ENCODE measurements around the gene PIGR. TPM values are rescaled to one million over a fixed set of nuclear protein-coding genes. Genes with fewer than 3 reads are reported as not detected.

Gene PIGR
- not detected in 5 replicates for total RNA-seq (2022; extraction: Qiagen RNA extraction)

DNA sequence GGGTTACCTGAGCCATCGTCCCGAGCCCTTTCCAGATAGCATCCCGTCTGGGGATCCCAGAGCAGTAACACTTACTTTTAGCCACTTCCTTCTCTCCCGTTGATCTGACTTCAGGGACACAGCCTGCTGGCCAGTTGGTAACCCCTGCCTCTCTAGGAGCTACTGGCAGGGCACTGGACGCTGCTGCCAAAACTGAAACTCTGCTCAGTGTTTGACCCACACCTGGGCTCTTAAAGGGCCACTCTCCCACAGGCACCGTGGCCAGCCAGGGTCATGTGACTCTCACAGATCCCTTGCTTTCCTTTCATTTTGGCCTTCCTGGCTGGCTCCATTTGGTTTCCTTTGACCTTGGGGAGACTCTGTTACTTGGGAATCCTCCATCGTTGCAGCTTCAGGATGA, at the start of gene PIGR:
TSS of gene PIGR (minus strand) at position 206 of the 400 bp plus-strand sequence. CDS start 5,935 bp downstream, outside the sequence.

GRCh38 chr1:206970446-206970845, 24.2 kb upstream of the PIGR start, which contains the start of gene FCAMR:
TSS of gene FCAMR (minus strand) at chr1:206970460. CDS start at chr1:206970125, 335 bp downstream.

DNA sequence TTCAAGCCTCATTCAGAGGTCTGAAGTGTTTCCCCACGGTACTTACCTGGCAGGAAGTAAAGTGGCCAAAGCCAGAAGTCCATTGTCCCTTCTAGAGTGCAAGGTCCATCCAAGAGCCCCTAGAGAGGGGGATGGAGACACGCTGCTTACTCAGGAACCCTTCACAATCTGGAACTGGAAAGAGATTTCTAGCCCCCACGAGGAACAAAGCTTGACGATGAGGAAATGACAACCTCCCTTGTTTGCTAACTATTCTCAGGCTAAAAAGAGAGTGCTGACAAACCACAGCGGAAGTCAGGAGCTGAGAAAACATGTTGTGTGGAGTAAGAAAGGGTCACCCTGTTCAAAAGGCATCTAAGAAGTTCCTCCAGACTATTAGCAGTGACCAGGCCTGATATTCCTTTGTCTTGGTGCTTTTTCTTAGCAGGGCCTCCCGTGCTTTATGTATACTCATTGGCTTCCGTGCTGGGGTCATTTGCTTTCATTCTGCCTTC, 24.4 kb downstream of the PIGR start, which contains the start of gene FCMR:
TSS of gene FCMR (minus strand) at position 170 of the 494 bp plus-strand sequence. CDS start at position 83, 87 bp downstream.

DNA sequence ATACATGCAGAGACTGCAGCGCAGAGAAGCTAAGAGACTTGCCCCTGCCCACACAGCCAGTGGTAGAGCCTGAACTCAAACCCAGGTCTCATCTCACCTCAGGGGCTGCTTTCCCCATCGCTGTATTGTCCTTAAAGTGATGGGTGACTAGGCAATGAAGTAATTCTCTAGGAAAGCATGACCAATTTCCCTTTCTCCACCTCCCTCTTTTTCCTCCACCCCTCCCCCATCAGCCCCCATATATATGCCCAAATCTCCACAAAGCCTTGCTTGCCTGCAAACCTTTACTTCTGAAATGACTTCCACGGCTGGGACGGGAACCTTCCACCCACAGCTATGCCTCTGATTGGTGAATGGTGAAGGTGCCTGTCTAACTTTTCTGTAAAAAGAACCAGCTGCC, 49.1 kb downstream of the PIGR start, which contains the start of gene IL24:
TSS of gene IL24 (plus strand) at position 269 of the 400 bp plus-strand sequence. CDS start 390 bp downstream, outside the sequence.

Other genes starting within 250 kb of the PIGR start
- gene IL19, start 175.7 kb downstream of the PIGR start, total RNA-seq (2022; extraction: Qiagen RNA extraction): 0.06 TPM in 1 of 5 replicates, not detected in the others
- not detected in 5 replicates for gene IL10, start 174.0 kb downstream of the PIGR start, total RNA-seq (2022; extraction: Qiagen RNA extraction)
- gene IL20, start 80.8 kb downstream of the PIGR start, total RNA-seq (2022; extraction: Qiagen RNA extraction): not detected in 5 replicates
- gene IL24, start 49.0 kb downstream of the PIGR start, total RNA-seq (2022; extraction: Qiagen RNA extraction): 0.25 to 0.50 TPM (median 0.39 TPM) in 5 replicates
- gene FCMR, start 24.5 kb downstream of the PIGR start, total RNA-seq (2022; extraction: Qiagen RNA extraction): 5.0 to 6.0 TPM (median 5.3 TPM) in 5 replicates
- 0.07 to 0.08 TPM in 2 of 5 replicates, not detected in the others for gene FCAMR, start 24.0 kb upstream of the PIGR start, total RNA-seq (2022; extraction: Qiagen RNA extraction)
- 3.9 to 6.8 TPM (median 5.9 TPM) in 5 replicates for gene C1orf116, start 86.3 kb upstream of the PIGR start, total RNA-seq (2022; extraction: Qiagen RNA extraction)
- 6.9 to 10.4 TPM (median 8.7 TPM) in 5 replicates for gene YOD1, start 104.7 kb upstream of the PIGR start, total RNA-seq (2022; extraction: Qiagen RNA extraction)
- 4.6 to 6.7 TPM (median 5.3 TPM) in 5 replicates for gene PFKFB2, start 106.8 kb upstream of the PIGR start, total RNA-seq (2022; extraction: Qiagen RNA extraction)
- 0.89 to 2.1 TPM (median 1.3 TPM) in 5 replicates for gene C4BPB, start 142.4 kb upstream of the PIGR start, total RNA-seq (2022; extraction: Qiagen RNA extraction)
- 0.58 to 0.91 TPM (median 0.67 TPM) in 5 replicates for gene C4BPA, start 157.8 kb upstream of the PIGR start, total RNA-seq (2022; extraction: Qiagen RNA extraction)

Measured in A549 treated with dexamethasone at 1 μM for 4 hours (cell line).